DND-41 (cell line): ENCODE results near the gene WIPF3.

Experiments
- ATAC-seq: fragments of 200-7000 bp; cut with Tn5 transposase; 3 replicates; pipeline ENCODE4 v1.9.1; 2021; ENCODE audit warnings: low read depth; ENCODE audit not compliant: insufficient read depth
- DNase-seq: peaks from one replicate; pipeline ENCODE4 v3.0.0-alpha.2; 2020
- H2AFZ ChIP-seq: 2 replicates; pipeline ENCODE4 v1.6.0; 2012; ENCODE audit warnings: low read depth, low read length
- H3K27ac ChIP-seq: 2 replicates; pipeline ENCODE4 v1.5.1; 2012; ENCODE audit warnings: low read length, inconsistent platforms
- H3K27me3 ChIP-seq: fragments of 200-600 bp; sonication (generic); 2 replicates; pipeline ENCODE4 v1.6.0; 2012; ENCODE audit warnings: low read length, mild to moderate bottlenecking, inconsistent platforms; ENCODE audit not compliant: insufficient read depth, poor library complexity
- H3K36me3 ChIP-seq: 2 replicates; pipeline ENCODE4 v1.5.1; 2012; ENCODE audit warnings: low read length, inconsistent platforms; ENCODE audit not compliant: insufficient read depth
- H3K4me1 ChIP-seq: 2 replicates; pipeline ENCODE4 v1.5.1; 2012; ENCODE audit warnings: mild to moderate bottlenecking, low read length; ENCODE audit not compliant: insufficient read depth
- H3K4me2 ChIP-seq: 2 replicates; pipeline ENCODE4 v1.6.0; 2012; ENCODE audit warnings: mild to moderate bottlenecking, moderate library complexity, low read length, inconsistent platforms; ENCODE audit not compliant: insufficient read depth
- H3K4me3 ChIP-seq, 2 experiments: fragments of 200-600 bp in 1 of 2; shearing (Covaris generic) in 1 of 2; 2 replicates each; pipeline ENCODE4 v1.5.1; 2012 to 2016; ENCODE audit warnings: inconsistent platforms in 2 of 2, low read length in 2 of 2, mild to moderate bottlenecking in 2 of 2, low read depth in 1 of 2, moderate library complexity in 1 of 2
- H3K79me2 ChIP-seq: 2 replicates; pipeline ENCODE4 v1.6.0; 2012; ENCODE audit warnings: low read length, inconsistent platforms; ENCODE audit not compliant: insufficient read depth
- H3K9ac ChIP-seq: 2 replicates; pipeline ENCODE4 v1.6.0; 2012; ENCODE audit warnings: low read depth, mild to moderate bottlenecking, inconsistent platforms, low read length, moderate library complexity
- H3K9me3 ChIP-seq: 2 replicates; pipeline ENCODE4 v1.5.1; 2012; ENCODE audit warnings: low read length, moderate library complexity, mild to moderate bottlenecking, inconsistent platforms; ENCODE audit not compliant: insufficient read depth, severe bottlenecking
- H4K20me1 ChIP-seq: 2 replicates; pipeline ENCODE4 v1.6.0; 2012; ENCODE audit warnings: low read length; ENCODE audit not compliant: insufficient read depth
- EZH2 ChIP-seq: IDR thresholded peaks from 3 replicates; pipeline ENCODE4 v1.6.1; 2012; ENCODE audit warnings: borderline replicate concordance, low read depth, mild to moderate bottlenecking, moderate library complexity, low read length, inconsistent platforms; ENCODE audit not compliant: severe bottlenecking
- TF ChIP-seq, protein P1 (sequence below): IDR thresholded peaks from 2 replicates; pipeline ENCODE4 v1.5.1; 2012; ENCODE audit warnings: borderline replicate concordance, low read length, moderate library complexity, mild to moderate bottlenecking; ENCODE audit not compliant: poor library complexity, severe bottlenecking; ENCODE audit errors: extremely low read depth

Gene WIPF3

DNA sequence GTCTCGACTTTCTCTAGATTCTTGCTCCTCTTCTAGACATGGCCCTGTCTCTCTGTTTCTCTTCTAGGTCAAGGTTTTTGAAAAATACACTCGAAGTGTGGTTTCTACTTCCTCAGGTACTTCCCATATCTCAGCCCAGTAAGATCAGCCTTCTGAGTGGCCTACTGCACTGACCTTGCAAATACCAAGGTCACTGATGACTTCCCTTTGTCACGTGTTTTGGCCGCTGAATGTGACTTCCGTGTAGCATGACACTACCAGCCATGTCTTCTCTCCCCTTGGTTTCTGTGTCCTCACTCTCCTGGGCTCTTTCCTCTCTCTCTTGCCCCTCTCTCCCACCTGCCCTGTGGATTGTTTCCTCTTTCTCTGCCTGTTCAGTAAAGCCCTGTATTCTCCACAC, 7.9 kb upstream of the WIPF3 start:
- Histone ChIP-seq H3K27ac (no peak overlapping the region), H3K4me3 (no peak overlapping the region), H4K20me1 (no peaks in the 10 kb centered on the region), H3K36me3 (no peaks in the 10 kb centered on the region), H3K4me1 (no peaks in the 10 kb centered on the region), H3K27me3 (peaks cover 15% of the 10 kb centered on the region), H3K79me2 (no peaks in the 10 kb centered on the region), H2AFZ (no peak overlapping the region), H3K9ac (no peak overlapping the region), H3K4me2 (no peak overlapping the region), H3K9me3 (no peaks in the 10 kb centered on the region)
- DNase-seq (no peak), ATAC-seq (no peak)
- TF ChIP-seq, protein P1, sequence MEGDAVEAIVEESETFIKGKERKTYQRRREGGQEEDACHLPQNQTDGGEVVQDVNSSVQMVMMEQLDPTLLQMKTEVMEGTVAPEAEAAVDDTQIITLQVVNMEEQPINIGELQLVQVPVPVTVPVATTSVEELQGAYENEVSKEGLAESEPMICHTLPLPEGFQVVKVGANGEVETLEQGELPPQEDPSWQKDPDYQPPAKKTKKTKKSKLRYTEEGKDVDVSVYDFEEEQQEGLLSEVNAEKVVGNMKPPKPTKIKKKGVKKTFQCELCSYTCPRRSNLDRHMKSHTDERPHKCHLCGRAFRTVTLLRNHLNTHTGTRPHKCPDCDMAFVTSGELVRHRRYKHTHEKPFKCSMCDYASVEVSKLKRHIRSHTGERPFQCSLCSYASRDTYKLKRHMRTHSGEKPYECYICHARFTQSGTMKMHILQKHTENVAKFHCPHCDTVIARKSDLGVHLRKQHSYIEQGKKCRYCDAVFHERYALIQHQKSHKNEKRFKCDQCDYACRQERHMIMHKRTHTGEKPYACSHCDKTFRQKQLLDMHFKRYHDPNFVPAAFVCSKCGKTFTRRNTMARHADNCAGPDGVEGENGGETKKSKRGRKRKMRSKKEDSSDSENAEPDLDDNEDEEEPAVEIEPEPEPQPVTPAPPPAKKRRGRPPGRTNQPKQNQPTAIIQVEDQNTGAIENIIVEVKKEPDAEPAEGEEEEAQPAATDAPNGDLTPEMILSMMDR, result no peak
- TF ChIP-seq EZH2, result no peak

DNA sequence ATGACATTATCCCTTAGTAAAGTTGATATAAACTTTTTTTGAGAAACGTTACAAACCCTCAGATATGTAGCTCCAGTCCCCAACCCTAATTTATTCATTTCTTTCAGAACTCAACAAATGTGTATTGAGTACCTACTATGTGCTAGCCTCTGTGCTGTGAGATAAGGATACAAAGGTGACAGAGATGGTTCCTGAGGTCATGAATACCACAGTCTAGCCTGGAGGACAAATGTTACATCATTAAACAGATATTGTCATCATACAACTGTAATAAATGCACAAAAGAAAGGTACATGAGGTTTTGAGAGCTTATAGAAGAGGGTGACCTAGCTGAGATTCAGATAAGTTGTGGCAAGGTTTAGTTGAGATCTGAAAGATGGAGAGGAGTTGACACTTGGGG, 4.4 kb upstream of the WIPF3 start:
- Histone ChIP-seq H4K20me1 (no peaks in the 10 kb centered on the region), H3K9ac (no peak overlapping the region), H3K9me3 (no peaks in the 10 kb centered on the region), H3K4me2 (no peak overlapping the region), H3K27ac (no peak overlapping the region), H3K36me3 (no peaks in the 10 kb centered on the region), H2AFZ (no peak overlapping the region), H3K79me2 (no peaks in the 10 kb centered on the region), H3K27me3 (peaks cover 8% of the 10 kb centered on the region), H3K4me1 (no peaks in the 10 kb centered on the region), H3K4me3 (no peak overlapping the region)
- ATAC-seq (no peak), DNase-seq (no peak)
- no peak for TF ChIP-seq EZH2
- TF ChIP-seq, protein P1, result no peak

DNA sequence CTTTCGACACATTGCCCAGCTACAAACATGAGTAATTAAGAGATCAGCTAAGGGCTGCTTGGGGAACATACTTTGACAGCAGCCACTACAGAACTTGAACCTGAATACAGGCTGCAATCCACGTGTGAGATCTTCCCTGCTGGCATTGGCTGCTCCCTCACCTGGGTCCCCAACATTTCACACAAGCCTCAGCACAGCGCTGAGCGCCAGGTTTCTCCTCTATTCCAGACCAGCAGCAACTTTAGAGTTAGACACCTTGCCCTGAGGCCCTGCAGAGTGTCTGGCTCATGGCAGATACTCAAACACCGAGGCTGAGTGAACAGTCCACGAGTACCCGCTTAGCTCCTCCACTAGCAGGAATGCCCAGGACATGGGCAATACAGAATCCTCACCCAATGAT, 1.3 kb upstream of the WIPF3 start:
- Histone ChIP-seq H3K27me3 (peaks cover 17% of the 10 kb centered on the region), H3K27ac (no peak overlapping the region), H3K4me2 (no peak overlapping the region), H3K4me1 (no peaks in the 10 kb centered on the region), H3K4me3 (no peak overlapping the region), H4K20me1 (no peaks in the 10 kb centered on the region), H3K36me3 (no peaks in the 10 kb centered on the region), H3K9ac (no peak overlapping the region), H3K79me2 (no peaks in the 10 kb centered on the region), H3K9me3 (no peaks in the 10 kb centered on the region), H2AFZ (no peak overlapping the region)
- TF ChIP-seq, protein P1, result no peak
- TF ChIP-seq EZH2, result no peak
- no peak for DNase-seq
- ATAC-seq, result no peak

DNA sequence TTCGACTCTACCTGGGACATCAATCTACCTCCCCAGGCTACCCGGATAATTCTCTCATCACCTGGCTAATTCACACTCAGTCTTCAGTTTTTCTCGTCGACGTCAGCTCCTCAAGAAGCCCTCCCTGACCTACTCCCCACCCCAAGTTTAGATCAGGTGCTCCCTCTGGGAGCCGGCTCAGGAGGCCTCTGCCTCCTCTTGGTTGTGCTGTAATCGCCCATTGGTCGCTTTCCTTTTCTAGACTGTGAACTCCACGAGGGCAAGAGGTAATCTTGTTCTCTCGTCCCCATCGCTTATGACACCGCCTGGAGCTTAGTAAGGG, 461 bp upstream of the WIPF3 start:
- Histone ChIP-seq H3K4me1 (no peaks in the 10 kb centered on the region), H3K27ac (no peak overlapping the region), H3K9ac (no peak overlapping the region), H4K20me1 (no peaks in the 10 kb centered on the region), H3K9me3 (no peaks in the 10 kb centered on the region), H3K27me3 (peaks cover 19% of the 10 kb centered on the region), H2AFZ (no peak overlapping the region), H3K4me2 (no peak overlapping the region), H3K4me3 (no peak overlapping the region), H3K36me3 (no peaks in the 10 kb centered on the region), H3K79me2 (no peaks in the 10 kb centered on the region)
- ATAC-seq, result no peak
- no peak for DNase-seq
- TF ChIP-seq, protein P1, result no peak
- no peak for TF ChIP-seq EZH2
